HL-60 (cell line): Measurements from ENCODE around the gene GPC5.

Source experiments
- DNase-seq, 2 experiments: peaks; one replicate each; pipeline ENCODE4 v3.0.0-alpha.2; 2010 to 2020; ENCODE audit warnings: low read depth in 1 of 2, low spot score in 1 of 2
- H3K27ac ChIP-seq: fragments of 250-450 bp; sonication (Bioruptor Pico); replicated peaks from 2 replicates; pipeline ENCODE4 v1.5.1; 2020; ENCODE audit warnings: mild to moderate bottlenecking, moderate library complexity
- H3K27me3 ChIP-seq: fragments of 250-450 bp; sonication (Bioruptor Pico); 2 replicates; pipeline ENCODE4 v1.5.1; 2021; ENCODE audit warnings: mild to moderate bottlenecking, moderate library complexity; ENCODE audit not compliant: insufficient read depth, poor library complexity, severe bottlenecking
- H3K4me3 ChIP-seq: replicated peaks from 2 replicates; pipeline ENCODE4 v1.5.1; 2011; ENCODE audit warnings: mild to moderate bottlenecking, control low read depth, low read length; ENCODE audit not compliant: insufficient read depth
- CTCF ChIP-seq: IDR thresholded peaks from one replicate; pipeline ENCODE4 v1.5.1; 2011; ENCODE audit warnings: low read length, control low read depth, inconsistent platforms; ENCODE audit not compliant: insufficient read depth
- GABPA ChIP-seq: IDR thresholded peaks from 2 replicates; pipeline ENCODE4 v1.6.1; 2012; ENCODE audit warnings: low read depth
- POLR2AphosphoS5 ChIP-seq: IDR thresholded peaks from 2 replicates; pipeline ENCODE4 v1.6.1; 2012; ENCODE audit warnings: low read depth
- REST ChIP-seq: IDR thresholded peaks from 2 replicates; pipeline ENCODE4 v1.6.1; 2012; ENCODE audit warnings: low read depth; ENCODE audit not compliant: insufficient replicate concordance
- SPI1 ChIP-seq: IDR thresholded peaks from 2 replicates; pipeline ENCODE4 v1.6.1; 2012; ENCODE audit warnings: low read depth, mild to moderate bottlenecking, borderline replicate concordance

Gene GPC5

GRCh38 chr13:92297971-92298942, 899.8 kb downstream of the GPC5 start:
- TF ChIP-seq CTCF (no peak), POLR2AphosphoS5 (no peak), SPI1 (no peak), REST (no peak), GABPA (no peak)
- no peak for DNase-seq
- Histone ChIP-seq H3K27ac (no peak overlapping the region), H3K27me3 (no peaks in the 10 kb centered on the region), H3K4me3 (no peak overlapping the region)

GRCh38 chr13:92300651-92301050, 902.2 kb downstream of the GPC5 start:
- Histone ChIP-seq H3K4me3 (no peak overlapping the region), H3K27me3 (no peaks in the 10 kb centered on the region), H3K27ac (no peak overlapping the region)
- DNase-seq = no peak
- TF ChIP-seq SPI1 (no peak), GABPA (no peak), POLR2AphosphoS5 (no peak), REST (no peak), CTCF (no peak)

- Histone ChIP-seq H3K27ac (no peak overlapping the region), H3K4me3 (no peak overlapping the region), H3K27me3 (no peaks in the 10 kb centered on the region)
- TF ChIP-seq REST = no peak
- TF ChIP-seq SPI1 = no peak
- no peak for TF ChIP-seq GABPA
- no peak for DNase-seq
Measured at GRCh38 chr13:92303428-92303827, 905.0 kb downstream of the GPC5 start.
